OCI-LY1 (cell line): ENCODE data around the gene DUS2.

ENCODE experiments used
- H2AFZ ChIP-seq: fragments of 200-600 bp; sonication (generic), shearing (Covaris generic); 2 replicates; pipeline ENCODE4 v1.6.0; 2014; ENCODE audit warnings: antibody characterized with exemption, mild to moderate bottlenecking, low read length
- H3F3A ChIP-seq: fragments of 200-600 bp; sonication (generic), shearing (Covaris generic); 2 replicates; pipeline ENCODE4 v1.6.0; 2014; ENCODE audit warnings: mild to moderate bottlenecking, antibody characterized with exemption, low read length, moderate library complexity; ENCODE audit not compliant: insufficient read depth
- H3K27ac ChIP-seq: fragments of 200-600 bp; sonication (generic); 2 replicates; pipeline ENCODE4 v1.5.1; 2014; ENCODE audit warnings: low read length, mixed run types, mild to moderate bottlenecking, low read depth; ENCODE audit not compliant: poor library complexity, severe bottlenecking
- H3K27me3 ChIP-seq: fragments of 200-600 bp; sonication (generic); 2 replicates; pipeline ENCODE4 v1.6.0; 2014; ENCODE audit warnings: antibody characterized with exemption, mild to moderate bottlenecking, low read length, moderate library complexity; ENCODE audit not compliant: insufficient read depth
- H3K36me3 ChIP-seq: fragments of 200-600 bp; sonication (generic); 2 replicates; pipeline ENCODE4 v1.6.1; 2014; ENCODE audit warnings: mild to moderate bottlenecking, antibody characterized with exemption, low read length, moderate library complexity, mixed read lengths; ENCODE audit not compliant: insufficient read depth
- H3K4me1 ChIP-seq: fragments of 200-600 bp; sonication (generic); 2 replicates; pipeline ENCODE4 v1.5.1; 2014; ENCODE audit warnings: mild to moderate bottlenecking, low read length, moderate library complexity; ENCODE audit not compliant: insufficient read depth, severe bottlenecking
- H3K4me2 ChIP-seq: fragments of 200-600 bp; sonication (generic), shearing (Covaris generic); 2 replicates; pipeline ENCODE4 v1.6.1; 2014; ENCODE audit warnings: low read length
- H3K4me3 ChIP-seq: fragments of 200-600 bp; sonication (generic); 2 replicates; pipeline ENCODE4 v1.5.1; 2014; ENCODE audit warnings: low read length, low read depth, mild to moderate bottlenecking, mixed read lengths; ENCODE audit not compliant: poor library complexity, severe bottlenecking
- H3K79me2 ChIP-seq: fragments of 200-600 bp; shearing (Covaris generic); 2 replicates; pipeline ENCODE4 v1.6.1; 2016; ENCODE audit warnings: mixed run types, low read length, mixed read lengths; ENCODE audit not compliant: insufficient read depth
- H3K9ac ChIP-seq: fragments of 200-600 bp; sonication (generic), shearing (Covaris generic); 2 replicates; pipeline ENCODE4 v1.6.1; 2014; ENCODE audit warnings: mild to moderate bottlenecking, low read length, mixed read lengths
- H3K9me2 ChIP-seq: fragments of 200-600 bp; sonication (generic), shearing (Covaris generic); 2 replicates; pipeline ENCODE4 v1.6.1; 2014; ENCODE audit warnings: low read depth, mild to moderate bottlenecking, low read length, mixed read lengths
- H3K9me3 ChIP-seq: fragments of 200-600 bp; shearing (Covaris generic); 2 replicates; pipeline ENCODE4 v1.6.1; 2014; ENCODE audit warnings: low read length, mixed read lengths
- H4K20me1 ChIP-seq: fragments of 200-600 bp; sonication (generic), shearing (Covaris generic); 2 replicates; pipeline ENCODE4 v1.6.0; 2016; ENCODE audit warnings: mild to moderate bottlenecking, low read length; ENCODE audit not compliant: insufficient read depth
- CTCF ChIP-seq: fragments of 200-600 bp; sonication (generic), shearing (Covaris generic); IDR thresholded peaks from 2 replicates; pipeline ENCODE4 v1.5.1; 2017; ENCODE audit warnings: mild to moderate bottlenecking, antibody characterized with exemption, low read length, moderate library complexity, mixed read lengths
- EZH2 ChIP-seq: fragments of 200-600 bp; sonication (generic), shearing (Covaris generic); IDR thresholded peaks from 2 replicates; pipeline ENCODE4 v1.8.0; 2017; ENCODE audit warnings: borderline replicate concordance, mixed run types, mild to moderate bottlenecking, antibody characterized with exemption, low read length, moderate library complexity, mixed read lengths

Gene DUS2

DNA sequence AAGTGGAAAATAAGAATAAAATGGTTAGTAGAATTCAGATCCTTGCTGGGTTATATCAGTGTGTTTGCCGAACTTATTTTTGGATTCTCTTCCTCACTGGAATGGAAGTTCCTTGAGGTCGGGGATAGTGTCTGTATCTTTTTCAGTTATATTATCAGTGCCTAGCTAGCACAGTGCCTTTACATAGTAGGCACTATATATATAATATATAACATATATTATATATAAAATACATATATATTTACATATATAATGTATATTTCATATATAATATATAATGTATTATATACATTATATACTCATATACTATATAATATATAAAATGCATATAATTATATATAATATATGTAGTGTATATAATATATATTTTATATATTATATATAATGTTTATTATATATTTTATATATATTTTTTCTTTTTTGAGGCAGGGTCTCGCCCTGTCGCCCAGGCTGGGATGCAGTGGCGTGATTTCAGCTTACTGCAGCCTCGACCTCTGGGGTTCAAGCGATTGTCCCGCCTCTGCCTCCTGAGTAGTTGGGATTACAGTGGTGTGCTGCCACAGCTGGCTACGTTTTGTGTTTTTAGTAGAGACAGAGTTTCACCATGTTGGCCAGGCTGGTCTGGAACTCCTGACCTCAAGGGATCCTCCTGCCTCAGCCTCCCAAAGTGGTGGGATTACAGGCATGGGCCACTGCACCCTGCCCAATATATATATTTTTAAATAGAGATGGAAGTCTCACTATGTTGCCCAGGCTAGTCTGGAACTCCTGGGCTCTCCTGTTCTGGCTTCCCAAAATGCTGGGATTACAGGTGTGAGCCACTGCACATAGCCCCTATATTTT is 65.3 kb downstream of the DUS2 start:
- Histone ChIP-seq H3K36me3 (no peaks in the 10 kb centered on the region), H3K4me1 (peaks cover 68% of the 10 kb centered on the region), H3K4me3 (peak overlapping the region; percentile 12), H3K4me2 (peak overlapping the region; percentile 44), H4K20me1 (no peaks in the 10 kb centered on the region), H3F3A (no peaks in the 10 kb centered on the region), H3K9me2 (no peaks in the 10 kb centered on the region), H3K9me3 (no peaks in the 10 kb centered on the region), H3K27me3 (no peaks in the 10 kb centered on the region), H3K27ac (no peak overlapping the region), H2AFZ (no peak overlapping the region), H3K79me2 (peaks cover 62% of the 10 kb centered on the region), H3K9ac (no peak overlapping the region)
- TF ChIP-seq CTCF (no peak), EZH2 (no peak)

DNA sequence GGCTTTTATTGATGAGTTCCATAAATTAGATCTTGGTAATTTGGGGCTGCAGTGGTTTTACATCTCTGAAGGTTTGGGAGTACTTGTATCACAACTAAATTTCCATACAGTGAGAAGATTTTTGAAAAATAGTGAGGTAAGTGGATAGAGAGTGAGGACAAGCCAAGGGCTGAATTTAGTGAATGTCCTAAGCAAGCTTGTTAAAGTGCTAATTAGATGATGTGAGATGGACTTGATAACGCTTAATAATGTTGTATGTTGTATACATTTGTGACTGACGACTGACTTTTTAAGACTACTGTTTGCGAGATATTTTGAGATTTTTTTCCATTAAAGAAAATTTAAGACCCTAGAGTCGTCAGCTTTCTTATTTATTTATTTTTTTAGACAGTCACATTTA is 66.0 kb downstream of the DUS2 start:
- H3K27ac ChIP-seq = no peak overlapping the region
- H3K9ac ChIP-seq = no peak overlapping the region

GRCh38 chr16:68090130-68090529 is 67.0 kb downstream of the DUS2 start:
- peak overlapping the region; percentile 10 for H3K4me3 ChIP-seq
- no peak overlapping the region for H3K9ac ChIP-seq
- no peaks in the 10 kb centered on the region for H3K9me2 ChIP-seq
- no peaks in the 10 kb centered on the region; the same call in 1 of the 2 replicates for H4K20me1 ChIP-seq
- no peak overlapping the region for H2AFZ ChIP-seq
- H3K79me2 ChIP-seq = peaks cover 79% of the 10 kb centered on the region
- H3F3A ChIP-seq = no peaks in the 10 kb centered on the region
- H3K9me3 ChIP-seq = no peaks in the 10 kb centered on the region
- TF ChIP-seq CTCF (no peak), EZH2 (no peak)
- H3K27me3 ChIP-seq = no peaks in the 10 kb centered on the region
- H3K4me2 ChIP-seq = peak overlapping the region; percentile 44; the same call in 1 of the 2 replicates
- peaks cover 60% of the 10 kb centered on the region for H3K4me1 ChIP-seq
- no peaks in the 10 kb centered on the region for H3K36me3 ChIP-seq
- peak overlapping the region; percentile 34 for H3K27ac ChIP-seq

More for the DNA sequence above, 66.0 kb downstream of the DUS2 start:
- no peaks in the 10 kb centered on the region; the same call in 1 of the 2 replicates for H4K20me1 ChIP-seq
- peaks cover 66% of the 10 kb centered on the region for H3K4me1 ChIP-seq
- H3K27me3 ChIP-seq = no peaks in the 10 kb centered on the region
- no peaks in the 10 kb centered on the region for H3K9me3 ChIP-seq
- no peaks in the 10 kb centered on the region for H3K36me3 ChIP-seq
- no peak for TF ChIP-seq CTCF
- TF ChIP-seq EZH2 = no peak
- H3K9me2 ChIP-seq = no peaks in the 10 kb centered on the region
- no peak overlapping the region for H2AFZ ChIP-seq
- H3K79me2 ChIP-seq = peaks cover 69% of the 10 kb centered on the region
- no peaks in the 10 kb centered on the region for H3F3A ChIP-seq
- H3K4me3 ChIP-seq = no peak overlapping the region
- peak overlapping the region; percentile 44 for H3K4me2 ChIP-seq
